GM19438 (cell line): ENCODE results near the gene DLGAP1.
"Not testable (repeated sequence)": the region's sequence is repeated elsewhere in the genome, so short reads cannot be mapped to it uniquely, and the experiment has no call there.

ENCODE experiments used
- ATAC-seq: cut with Tn5 transposase; IDR thresholded peaks from one replicate; pipeline ENCODE4 v1.9.1; 2021; ENCODE audit warnings: low read depth; ENCODE audit not compliant: unreplicated experiment

Gene DLGAP1

DNA sequence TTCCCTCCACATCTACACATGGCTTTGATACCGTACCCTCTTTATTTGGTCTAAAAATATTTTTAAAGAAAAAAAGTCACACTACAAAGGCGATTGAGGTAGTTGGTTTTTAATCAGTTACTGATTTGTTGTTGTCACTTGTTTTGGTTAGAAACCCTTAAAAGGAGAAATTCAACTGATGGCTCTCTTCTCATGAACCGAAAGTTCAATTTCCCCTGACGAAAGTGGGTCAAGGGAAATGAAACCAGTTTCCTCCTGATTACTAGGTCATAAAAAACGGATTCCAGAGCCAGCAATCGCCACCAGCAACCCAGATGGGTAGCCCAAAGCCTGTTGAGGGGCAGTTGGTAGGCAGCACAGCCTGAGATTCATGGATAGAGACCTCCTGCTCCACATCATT, 63.2 kb downstream of the DLGAP1 start:
- no peak for ATAC-seq

DNA sequence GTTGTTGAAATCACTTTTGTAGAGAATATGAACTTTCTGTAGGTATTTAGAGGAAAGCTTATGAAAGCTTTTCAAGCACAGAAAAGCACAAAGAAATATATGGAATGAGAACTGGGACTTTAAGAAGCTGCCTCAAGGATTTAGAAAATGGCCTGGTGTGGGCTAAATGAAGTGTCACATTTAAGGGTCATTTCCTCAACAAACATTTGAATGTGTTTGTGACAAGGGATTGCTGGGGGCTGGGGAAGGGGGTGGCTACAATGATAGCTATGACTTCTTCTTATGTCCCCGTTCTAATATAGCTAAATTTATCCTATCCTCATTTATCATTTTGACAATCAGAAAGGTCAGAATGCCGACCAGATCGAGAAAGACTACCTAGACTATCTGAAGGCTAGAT, 69.2 kb downstream of the DLGAP1 start:
- no peak for ATAC-seq

DNA sequence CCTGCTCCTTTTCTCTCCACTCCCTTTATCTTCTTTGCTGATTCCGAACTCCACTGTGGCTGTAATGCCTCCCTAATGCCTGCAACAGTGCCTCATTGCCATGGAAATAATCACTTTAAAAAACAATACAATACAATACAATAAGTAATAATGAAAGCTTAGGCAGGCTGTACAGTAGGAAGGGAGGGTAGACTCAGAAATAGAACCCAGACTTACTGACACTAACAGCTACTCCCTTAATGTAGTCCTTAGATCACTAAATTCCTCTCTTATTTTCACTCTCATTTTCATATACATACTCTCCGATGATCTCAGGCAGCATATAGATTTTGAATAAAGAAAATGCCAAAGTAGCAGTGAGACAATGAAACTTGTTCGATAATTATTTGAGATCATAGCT, 70.2 kb downstream of the DLGAP1 start:
- no peak for ATAC-seq

DNA sequence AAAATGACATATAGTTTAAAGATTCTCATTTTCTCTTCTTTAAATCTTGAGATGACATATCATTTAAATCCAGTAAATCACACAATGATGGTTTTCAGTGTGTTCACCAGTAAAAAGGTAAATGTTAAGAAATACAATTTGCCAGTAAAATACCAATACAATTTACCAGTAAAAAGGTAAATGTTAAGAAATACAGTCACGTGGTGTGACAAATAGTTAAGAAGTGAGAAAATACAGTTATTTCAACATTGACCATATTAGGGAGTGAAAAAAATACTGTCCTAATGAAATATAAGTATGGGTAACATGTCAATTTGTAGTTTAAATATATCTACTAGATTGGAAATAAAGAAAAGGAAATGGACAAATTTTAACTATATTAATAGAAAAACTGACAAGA, 80.5 kb downstream of the DLGAP1 start:
- ATAC-seq: no peak

DNA sequence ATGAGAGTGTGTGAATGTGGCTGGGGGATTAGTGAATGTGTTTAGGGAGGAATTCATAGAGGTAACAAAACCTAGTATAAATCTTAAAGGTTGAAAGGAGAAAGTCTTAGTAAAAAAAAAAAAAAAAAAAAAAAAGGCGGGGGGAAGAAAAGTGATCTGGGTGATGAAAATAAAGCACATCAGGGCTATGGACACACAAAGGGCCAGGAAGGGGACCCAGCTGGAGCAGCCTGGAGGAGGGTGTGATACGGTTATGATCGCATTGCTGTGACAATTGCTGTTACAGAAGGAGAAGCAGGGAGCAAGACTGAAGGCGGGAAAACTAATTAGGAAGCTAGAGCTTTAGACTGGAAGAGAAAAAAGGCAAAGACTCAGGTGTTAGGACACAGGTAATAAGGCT, 85.4 kb downstream of the DLGAP1 start:
- no peak for ATAC-seq

DNA sequence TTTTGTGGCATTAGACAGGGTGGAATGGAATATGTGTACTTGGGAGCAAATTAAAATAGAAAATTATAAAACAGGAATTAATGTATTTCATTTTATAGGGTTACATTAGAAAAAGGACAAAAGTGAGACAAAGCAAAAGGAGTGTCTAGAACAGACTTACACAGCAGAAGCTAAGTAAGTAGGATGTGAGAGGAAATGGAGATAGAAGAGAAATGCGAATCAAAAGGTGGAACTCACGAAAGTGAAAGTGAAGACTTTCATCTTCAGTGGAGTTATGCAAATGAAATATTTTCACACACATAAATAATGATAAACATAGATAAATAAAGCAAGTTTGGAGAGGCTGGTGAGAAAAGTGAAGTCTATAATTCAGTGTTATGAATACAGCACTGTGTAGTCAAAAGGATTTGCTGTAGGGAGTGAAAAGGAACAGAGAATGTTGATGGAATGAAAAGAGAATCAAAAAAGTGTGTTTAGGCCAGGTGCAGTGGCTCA, 94.8 kb downstream of the DLGAP1 start:
- ATAC-seq: no peak

DNA sequence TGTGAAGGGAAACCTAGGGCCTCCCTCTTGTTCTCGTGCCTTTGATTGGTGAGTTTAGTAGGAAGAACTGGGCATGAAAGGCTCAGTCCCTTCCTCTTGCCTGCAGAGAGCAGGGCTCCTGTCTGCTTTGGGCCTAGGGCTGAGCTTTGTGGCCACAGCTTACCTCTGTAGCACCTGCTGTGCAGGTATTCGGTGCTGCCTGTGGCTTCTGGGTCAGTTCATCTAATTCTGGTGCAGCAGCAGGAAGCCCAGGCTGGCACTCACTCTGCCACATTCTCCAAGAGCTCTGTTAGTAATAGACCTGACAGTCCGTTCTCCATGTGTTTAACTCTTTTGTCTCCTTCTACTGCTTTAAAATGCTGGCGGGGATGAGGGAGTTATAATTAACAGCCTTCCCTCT, 96.5 kb downstream of the DLGAP1 start:
- ATAC-seq: no peak

DNA sequence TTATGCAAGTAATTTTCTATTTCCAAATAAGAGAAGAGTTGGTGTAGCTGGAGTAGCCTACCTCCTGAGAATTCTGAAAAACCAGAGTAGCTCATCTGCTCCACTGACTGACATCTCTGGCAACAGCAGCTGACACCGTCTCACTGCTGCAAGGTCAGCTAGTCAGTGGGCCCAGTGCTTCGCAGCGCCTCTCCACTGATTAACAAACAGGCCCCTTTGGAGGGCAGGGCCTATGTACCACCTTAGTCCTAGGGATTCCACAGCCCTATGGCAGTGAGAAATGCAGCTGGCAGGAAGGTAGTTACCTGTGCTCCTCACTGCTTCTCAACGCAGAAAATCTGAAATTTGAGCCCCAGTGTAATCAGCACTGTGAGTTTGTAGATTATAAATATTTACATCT, 97.5 kb downstream of the DLGAP1 start:
- no peak for ATAC-seq

DNA sequence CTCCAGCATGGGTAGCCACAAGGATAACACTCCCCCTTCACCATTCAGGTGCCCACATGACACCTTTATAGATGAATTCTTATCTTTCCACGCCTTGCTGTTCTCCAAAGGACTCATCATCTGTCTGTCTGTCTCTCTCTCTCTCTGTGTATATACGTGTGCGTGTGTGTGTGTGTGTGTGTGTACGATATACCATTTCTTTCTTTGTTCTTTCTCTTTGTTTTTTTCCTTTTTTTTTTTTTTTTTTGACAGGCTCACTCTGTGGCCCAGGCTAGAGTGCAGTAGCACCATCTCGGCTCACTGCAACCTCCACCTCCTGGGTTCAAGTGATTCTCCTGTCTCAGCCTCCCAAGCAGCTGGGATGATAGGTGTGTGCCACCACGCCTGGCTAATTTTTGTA, 98.2 kb downstream of the DLGAP1 start:
- no peak for ATAC-seq

DNA sequence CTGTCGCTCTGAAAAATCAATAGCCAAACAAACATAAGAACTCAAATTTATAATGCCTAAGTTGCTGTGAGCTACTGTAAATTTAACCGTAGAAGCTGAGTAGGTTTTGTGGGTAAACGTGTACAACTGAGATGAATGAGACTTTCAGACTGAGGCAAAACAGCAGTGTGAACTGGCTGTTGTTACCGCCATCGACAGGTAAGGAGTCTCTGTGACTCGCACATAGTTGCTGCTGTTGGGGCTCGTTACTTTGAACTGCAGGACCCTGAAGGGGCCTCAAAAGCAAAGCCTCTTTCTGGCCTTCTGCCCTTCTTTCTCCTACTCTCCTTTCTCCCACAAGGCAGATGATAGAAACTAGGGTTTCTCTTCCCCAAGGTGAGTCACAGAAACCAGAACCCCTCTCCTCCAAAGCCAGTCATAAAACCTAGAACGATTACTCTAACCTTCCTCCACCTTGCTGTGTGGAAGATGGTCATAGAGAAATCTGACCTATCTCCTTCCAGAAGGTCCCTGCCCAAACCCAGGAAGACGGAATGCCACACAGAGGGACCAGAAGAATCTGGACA, 101.2 kb downstream of the DLGAP1 start:
- no peak for ATAC-seq

DNA sequence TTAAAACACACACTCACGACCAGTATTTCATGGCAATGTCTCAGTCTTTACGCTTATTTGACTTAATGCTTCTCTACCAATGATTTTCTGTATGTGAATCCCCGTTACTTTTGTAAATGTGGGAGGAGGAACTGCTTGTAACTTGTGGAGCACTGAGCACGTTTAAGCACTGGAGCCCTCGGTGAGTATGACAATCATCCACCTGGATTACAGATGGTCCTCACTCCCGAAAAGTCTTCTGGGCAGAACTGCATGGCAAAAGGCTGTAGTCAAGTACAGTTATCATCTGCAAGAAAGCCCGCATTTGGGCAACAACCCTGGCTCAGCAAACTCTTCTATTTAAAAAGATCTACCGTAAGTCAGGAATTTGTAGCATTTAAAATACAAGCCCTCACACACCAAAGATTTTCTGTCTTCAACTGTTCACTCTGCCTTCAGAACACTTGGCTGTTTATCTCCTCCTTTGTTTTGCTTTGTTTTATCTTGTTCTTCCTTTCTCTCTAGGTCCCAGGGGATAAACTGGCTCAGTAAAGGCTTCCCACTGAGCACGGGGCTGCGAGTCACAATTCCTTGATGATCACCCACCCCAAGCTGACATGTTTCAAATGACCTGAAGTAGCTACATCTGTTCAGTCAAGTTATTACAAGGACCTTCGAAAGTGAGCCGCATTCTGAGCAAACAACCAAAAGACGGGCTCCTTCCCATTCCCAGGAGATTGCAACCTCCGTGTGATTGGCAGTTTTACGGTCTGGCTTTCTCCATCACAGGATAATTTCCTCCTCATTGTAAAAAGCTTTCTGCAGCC, 102.2 kb downstream of the DLGAP1 start:
- no peak for ATAC-seq

DNA sequence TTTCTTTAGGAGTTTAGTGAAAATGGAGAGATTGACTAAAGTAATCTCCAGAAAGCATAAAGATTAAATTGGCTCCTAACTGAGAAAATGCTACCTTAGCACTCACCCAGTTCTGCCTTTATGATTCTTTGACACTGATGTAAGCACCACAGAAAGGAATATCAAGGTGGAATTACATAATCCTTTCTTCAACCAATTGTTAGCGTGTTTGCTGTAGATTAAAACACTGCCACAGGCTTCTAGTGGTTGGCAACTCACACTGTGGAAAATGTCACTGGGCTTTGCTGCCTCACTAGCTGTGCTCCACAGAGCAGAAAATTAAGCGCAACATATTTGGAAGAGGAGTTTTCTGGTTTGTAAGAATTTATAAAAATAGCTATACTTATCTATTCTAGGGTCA, 104.1 kb downstream of the DLGAP1 start:
- ATAC-seq: no peak

DNA sequence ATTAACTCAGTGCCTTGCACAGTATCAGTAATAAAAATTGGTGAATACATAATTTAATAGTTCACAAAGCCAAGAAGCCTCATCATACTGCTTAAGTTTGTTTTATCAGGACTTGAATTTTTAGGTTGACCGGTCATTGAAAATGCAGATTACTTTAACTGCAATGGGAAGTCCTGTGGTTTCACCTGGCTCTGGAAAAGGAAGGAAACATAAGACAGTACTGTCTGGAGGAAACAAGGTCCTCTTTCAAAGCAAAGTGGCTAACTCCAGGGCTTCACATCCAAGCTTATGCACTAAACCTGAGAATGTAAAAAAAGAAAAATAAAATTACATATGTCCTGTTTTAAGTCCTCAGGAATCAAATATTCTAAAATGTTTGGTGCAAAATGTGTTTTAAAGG, 119.7 kb downstream of the DLGAP1 start:
- ATAC-seq: no peak

DNA sequence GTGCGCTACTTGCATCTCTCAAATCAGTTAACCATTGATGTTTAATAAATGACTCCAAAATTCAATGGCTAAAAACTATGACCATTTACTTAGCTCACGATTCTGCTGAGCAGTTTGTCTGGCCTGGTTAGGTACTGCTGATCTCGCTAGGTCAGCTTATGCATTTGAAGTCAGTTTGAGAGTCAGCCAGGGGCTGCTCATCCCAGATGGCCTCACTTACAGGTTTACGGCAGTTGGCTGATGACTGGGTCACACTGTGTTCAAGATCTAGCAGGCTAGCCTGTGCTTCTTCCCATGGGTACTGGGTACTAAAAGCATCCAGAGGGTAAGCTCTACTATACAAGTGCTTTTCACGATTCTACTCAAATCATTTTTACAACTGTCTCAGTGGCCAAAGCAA, 122.1 kb downstream of the DLGAP1 start:
- ATAC-seq: no peak

DNA sequence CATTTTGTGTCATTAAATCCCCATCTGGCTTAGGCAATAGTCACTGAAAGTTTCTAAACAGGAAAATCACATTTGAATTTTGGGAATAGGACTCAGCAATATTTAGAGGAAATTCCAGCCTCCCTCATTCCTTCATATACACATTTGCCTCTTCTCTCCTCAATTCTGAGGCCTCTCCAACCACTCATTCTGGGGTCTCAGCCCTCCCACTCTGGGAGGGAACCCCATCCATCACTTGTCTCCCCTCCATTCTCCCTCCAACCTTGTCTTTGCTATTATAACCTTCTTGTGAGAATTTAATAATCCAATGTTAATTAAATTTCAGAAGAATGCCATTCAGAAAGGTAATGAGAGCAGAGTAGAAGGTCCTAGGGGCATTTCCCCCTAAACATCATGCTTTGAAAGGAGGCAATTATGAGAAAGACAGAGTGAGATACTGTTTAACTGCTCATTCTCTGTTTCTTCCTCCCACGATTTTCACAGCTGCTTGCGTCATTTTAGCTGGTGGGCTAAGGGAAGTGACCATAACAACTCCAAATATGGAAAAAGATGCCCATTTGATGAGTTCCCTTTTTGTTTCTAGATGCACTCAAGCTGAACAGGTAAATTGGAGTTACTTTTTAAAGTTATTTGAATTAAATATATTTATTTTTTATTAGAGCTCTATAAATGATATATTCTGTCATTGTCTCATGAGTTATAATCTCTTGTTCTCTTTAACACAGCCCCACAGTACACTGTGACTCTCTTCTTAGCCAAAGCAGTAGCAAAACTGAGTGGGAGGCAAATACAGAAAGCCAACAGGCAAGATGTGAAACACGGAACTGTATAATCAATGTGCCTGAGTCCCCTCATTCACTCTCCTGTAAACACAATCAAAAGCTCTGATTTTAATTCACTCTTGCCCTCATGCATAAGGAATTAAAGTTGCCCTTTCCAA, 135.1 kb downstream of the DLGAP1 start:
- no peak for ATAC-seq

DNA sequence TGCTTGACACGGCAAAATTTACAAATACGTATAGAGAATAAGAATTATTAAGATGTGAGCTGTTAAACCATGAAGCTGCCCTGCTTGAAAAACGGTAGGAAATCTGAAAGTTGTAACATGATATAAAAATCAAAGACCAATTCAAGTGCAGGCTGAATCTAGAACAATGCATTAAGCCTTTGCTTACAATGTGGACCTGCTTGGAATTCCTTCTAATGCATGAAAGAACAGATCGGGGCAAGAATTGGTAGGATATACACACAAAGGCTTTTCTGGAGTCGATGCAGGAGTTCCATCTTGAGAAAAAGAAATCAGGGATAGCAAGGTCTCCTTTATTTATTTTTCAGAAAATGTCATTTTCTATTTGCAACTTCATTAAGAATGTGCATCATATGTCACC, 136.8 kb downstream of the DLGAP1 start:
- ATAC-seq: no peak

DNA sequence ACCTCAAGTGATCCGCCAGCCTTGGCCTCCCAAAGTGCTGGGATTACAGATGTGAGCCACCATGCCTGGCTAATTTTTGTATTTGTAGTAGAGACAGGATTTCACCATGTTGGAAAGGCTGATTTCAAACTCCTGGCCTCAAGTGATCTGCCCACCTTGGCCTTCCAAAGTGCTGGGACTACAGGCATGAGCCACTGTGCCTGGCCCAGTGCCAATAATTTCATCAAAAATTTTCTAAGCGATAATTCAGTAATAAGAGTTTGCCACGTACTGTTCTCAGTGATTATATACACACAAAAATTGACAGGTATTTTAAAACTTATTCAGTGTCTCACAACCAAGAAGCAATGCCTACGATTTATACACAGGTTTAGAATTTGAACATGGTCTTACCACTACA, 143.2 kb downstream of the DLGAP1 start:
- ATAC-seq: not testable (repeated sequence)

DNA sequence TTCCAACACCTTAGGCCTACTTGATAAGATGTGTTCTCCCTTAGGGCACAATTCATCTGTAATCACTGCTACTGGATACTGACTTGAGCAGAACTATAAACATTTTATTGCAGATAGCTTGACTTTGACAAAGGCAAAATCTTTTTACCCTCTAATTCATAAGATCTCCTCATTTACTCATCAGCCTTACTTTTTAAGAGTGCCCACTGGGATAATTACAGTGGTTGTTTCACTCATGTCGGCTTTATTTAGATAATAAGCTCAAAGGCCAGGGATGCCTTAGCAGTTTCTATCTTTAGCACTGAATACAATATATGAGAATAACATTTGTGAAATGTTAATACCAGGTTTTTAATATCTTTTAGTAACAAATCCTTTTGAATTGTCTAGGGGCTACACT, 144.0 kb downstream of the DLGAP1 start:
- no peak for ATAC-seq

DNA sequence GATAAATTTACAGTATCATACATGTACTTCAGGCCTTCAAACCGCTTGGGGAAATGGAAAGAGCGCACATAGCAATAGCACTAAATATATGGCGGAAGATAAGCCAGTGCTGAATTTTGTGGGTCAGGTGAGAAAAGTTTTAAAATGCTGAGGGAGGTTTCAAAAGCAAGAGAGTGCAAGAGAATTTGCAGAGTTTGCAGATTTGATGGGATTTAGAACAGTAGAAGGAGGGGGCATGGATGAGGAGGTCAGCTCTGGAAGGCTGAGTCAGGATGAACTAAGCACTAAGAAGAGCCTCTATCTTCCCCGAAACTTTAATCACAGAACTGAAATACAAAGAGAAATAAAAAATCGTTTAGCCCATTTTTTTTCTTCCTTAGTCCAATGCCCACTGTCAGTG, 145.9 kb downstream of the DLGAP1 start:
- ATAC-seq: no peak

DNA sequence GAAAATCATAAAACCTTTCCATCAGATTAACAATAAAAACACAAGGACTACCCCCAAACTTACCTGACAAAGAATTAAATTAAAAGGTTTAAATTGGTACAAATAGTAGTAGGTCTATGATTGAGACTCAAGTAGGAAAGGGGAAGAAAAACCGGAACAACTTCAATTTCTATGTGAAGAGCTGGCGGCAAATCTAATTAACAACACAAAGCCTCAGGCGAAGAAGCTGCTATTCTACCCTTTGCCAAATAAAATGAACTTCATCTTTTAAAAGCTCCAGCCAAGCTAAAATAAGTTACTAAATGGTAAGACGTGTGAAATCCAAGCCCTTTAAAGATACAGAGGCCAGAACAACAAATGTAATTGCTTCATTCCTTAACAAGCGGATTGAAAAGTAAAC, 146.5 kb downstream of the DLGAP1 start:
- no peak for ATAC-seq

DNA sequence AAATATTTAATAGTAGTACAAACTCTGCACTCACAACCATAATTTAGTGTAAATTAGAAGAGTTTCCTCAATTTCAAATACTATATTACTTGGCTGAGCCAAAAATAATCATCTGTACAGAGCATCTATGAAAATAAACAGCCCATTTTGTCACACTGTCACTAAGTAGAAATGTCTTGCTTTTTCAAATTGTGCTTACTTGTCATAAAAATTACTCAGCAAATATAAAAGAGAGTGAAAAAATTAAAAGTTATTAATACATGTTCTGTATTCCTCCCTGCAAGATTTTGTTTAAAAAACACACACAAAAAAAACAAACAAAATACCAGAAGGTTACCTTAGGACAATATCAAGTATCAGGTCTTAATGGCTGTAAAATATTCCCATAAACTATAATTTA, 155.7 kb downstream of the DLGAP1 start:
- no peak for ATAC-seq
